ENCODE data around the gene ELAVL2. TPM values are rescaled to one million over a fixed set of nuclear protein-coding genes. Genes with fewer than 3 reads are reported as not detected.

ELAVL2 gene
- total RNA-seq, 1 experiment from 2014 or later: 0.18 TPM

- H3K27me3 ChIP-seq (replicated peaks; ENCODE audit: control insufficient read depth, insufficient read depth, low read length): no peaks in the 10 kb centered on the region
- DNase-seq: no peak
- no peaks in the 10 kb centered on the region for H3K36me3 ChIP-seq (ENCODE audit: control insufficient read depth, insufficient read depth, low read length)
- H3K9me3 Mint-ChIP-seq (ENCODE audit: unreplicated experiment): no peaks in the 10 kb centered on the region
- H3K27me3 Mint-ChIP-seq (ENCODE audit: insufficient read depth, unreplicated experiment): peaks cover 10% of the 10 kb centered on the region
- no TSS peak for BruUV-seq (replicated peaks)
- H3K4me1 ChIP-seq: no peaks in the 10 kb centered on the region
- POLR2A ChIA-PET: no interaction called here
- peak overlapping the region; percentile 72 for H3K4me3 Mint-ChIP-seq (ENCODE audit: unreplicated experiment)
- H3K4me1 Mint-ChIP-seq (ENCODE audit: low read depth, unreplicated experiment): no peaks in the 10 kb centered on the region
- TF ChIP-seq CTCF (IDR thresholded peaks at IDR 0.05; ENCODE audit: insufficient read depth in 1 of 2, low read depth in 1 of 2, low read length in 1 of 2, severe bottlenecking in 1 of 2, unreplicated experiment in 1 of 2): no peak
- no peak overlapping the region for H3K27ac Mint-ChIP-seq (ENCODE audit: unreplicated experiment)
- H3K9me3 ChIP-seq: no peaks in the 10 kb centered on the region
- CTCF ChIA-PET: no interaction called here
- intact Hi-C loops (cut with micrococcal nuclease; ENCODE audit: unreplicated experiment): no loop called here
- no peaks in the 10 kb centered on the region for H3K36me3 Mint-ChIP-seq (ENCODE audit: insufficient read depth, unreplicated experiment)
- H3K4me3 ChIP-seq (ENCODE audit: low read depth, low read length): no peak overlapping the region
Observed at GRCh38 chr9:23820451-23821374, 5.3 kb downstream of the ELAVL2 start.

GRCh38 chr9:23819403-23819802 is 6.6 kb downstream of the ELAVL2 start:
- Histone ChIP-seq H3K4me3 (ENCODE audit: low read depth, low read length) (no peak overlapping the region), H3K4me1 (no peaks in the 10 kb centered on the region), H3K27me3 (replicated peaks; ENCODE audit: control insufficient read depth, insufficient read depth, low read length) (no peaks in the 10 kb centered on the region), H3K9me3 (no peaks in the 10 kb centered on the region), H3K36me3 (ENCODE audit: control insufficient read depth, insufficient read depth, low read length) (no peaks in the 10 kb centered on the region)
- no TSS peak for BruUV-seq (replicated peaks)
- TF ChIP-seq CTCF (IDR thresholded peaks at IDR 0.05; ENCODE audit: insufficient read depth in 1 of 2, low read depth in 1 of 2, low read length in 1 of 2, severe bottlenecking in 1 of 2, unreplicated experiment in 1 of 2): no peak
- peaks cover 10% of the 10 kb centered on the region for H3K27me3 Mint-ChIP-seq (ENCODE audit: insufficient read depth, unreplicated experiment)
- H3K27ac Mint-ChIP-seq (ENCODE audit: unreplicated experiment): no peak overlapping the region
- POLR2A ChIA-PET: no interaction called here
- H3K9me3 Mint-ChIP-seq (ENCODE audit: unreplicated experiment): no peaks in the 10 kb centered on the region
- no peak overlapping the region for H3K4me3 Mint-ChIP-seq (ENCODE audit: unreplicated experiment)
- CTCF ChIA-PET: no interaction called here
- DNase-seq: no peak
- intact Hi-C loops (cut with micrococcal nuclease; ENCODE audit: unreplicated experiment): no loop called here
- H3K4me1 Mint-ChIP-seq (ENCODE audit: low read depth, unreplicated experiment): no peaks in the 10 kb centered on the region
- no peaks in the 10 kb centered on the region for H3K36me3 Mint-ChIP-seq (ENCODE audit: insufficient read depth, unreplicated experiment)

GRCh38 chr9:23814243-23814642 is 11.8 kb downstream of the ELAVL2 start:
- no TSS peak for BruUV-seq (replicated peaks)
- no peak for TF ChIP-seq CTCF (IDR thresholded peaks at IDR 0.05; ENCODE audit: insufficient read depth in 1 of 2, low read depth in 1 of 2, low read length in 1 of 2, severe bottlenecking in 1 of 2, unreplicated experiment in 1 of 2)
- H3K4me1 Mint-ChIP-seq (ENCODE audit: low read depth, unreplicated experiment): no peaks in the 10 kb centered on the region
- Histone ChIP-seq H3K4me3 (ENCODE audit: low read depth, low read length) (no peak overlapping the region), H3K27me3 (replicated peaks; ENCODE audit: control insufficient read depth, insufficient read depth, low read length) (no peaks in the 10 kb centered on the region), H3K9me3 (no peaks in the 10 kb centered on the region), H3K4me1 (no peaks in the 10 kb centered on the region), H3K36me3 (ENCODE audit: control insufficient read depth, insufficient read depth, low read length) (no peaks in the 10 kb centered on the region)
- intact Hi-C loops (cut with micrococcal nuclease; ENCODE audit: unreplicated experiment): no loop called here
- peaks cover 7% of the 10 kb centered on the region for H3K27me3 Mint-ChIP-seq (ENCODE audit: insufficient read depth, unreplicated experiment)
- no peak overlapping the region for H3K4me3 Mint-ChIP-seq (ENCODE audit: unreplicated experiment)
- H3K27ac Mint-ChIP-seq (ENCODE audit: unreplicated experiment): no peak overlapping the region
- CTCF ChIA-PET: no interaction called here
- DNase-seq: no peak
- POLR2A ChIA-PET: interaction anchor here (0.6 kb wide), 1 partner anchor 557 kb away, joined by 3 read pairs; no protein-coding TSS in a partner anchor
- H3K36me3 Mint-ChIP-seq (ENCODE audit: insufficient read depth, unreplicated experiment): no peaks in the 10 kb centered on the region
- H3K9me3 Mint-ChIP-seq (ENCODE audit: unreplicated experiment): no peaks in the 10 kb centered on the region

Data from Caco-2 (cell line).